ENCODE measurements around the gene FSTL5.
A peak's percentile ranks its signal among the peaks of the same experiment; 100 is the strongest.

DNA sequence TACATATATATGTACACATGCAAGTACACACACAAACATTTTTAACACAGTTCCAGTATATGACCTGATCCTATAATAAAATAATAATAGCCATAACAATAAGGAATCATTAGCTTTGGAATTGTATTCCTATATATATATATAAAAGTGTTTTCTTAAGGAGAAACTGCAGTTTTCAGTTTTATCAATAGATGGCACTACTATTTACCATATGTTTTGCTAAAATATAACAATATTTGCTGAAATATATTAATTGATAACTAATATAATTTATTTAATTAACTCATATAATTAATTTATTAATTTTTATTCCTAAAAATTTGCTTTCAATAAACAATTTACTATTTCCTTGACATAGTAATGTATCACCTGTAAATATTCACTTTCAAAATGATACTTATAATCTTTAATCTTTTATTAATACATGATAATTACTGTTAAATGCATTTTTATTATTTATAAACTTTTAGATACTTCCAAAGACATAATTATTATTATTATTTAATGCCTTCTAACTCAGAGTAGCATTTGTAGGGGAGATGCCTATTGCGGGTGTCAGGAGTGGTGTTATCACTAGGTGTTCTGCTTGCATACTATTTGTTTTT, 599.5 kb downstream of the FSTL5 start:
- TF ChIP-seq, protein P1, sequence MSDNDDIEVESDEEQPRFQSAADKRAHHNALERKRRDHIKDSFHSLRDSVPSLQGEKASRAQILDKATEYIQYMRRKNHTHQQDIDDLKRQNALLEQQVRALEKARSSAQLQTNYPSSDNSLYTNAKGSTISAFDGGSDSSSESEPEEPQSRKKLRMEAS (IDR thresholded peaks at IDR 0.05) = no peak
- TF ChIP-seq EP300 (IDR thresholded peaks at IDR 0.05; ENCODE audit: borderline replicate concordance) = no peak
- no peak for TF ChIP-seq CREB1 (IDR thresholded peaks at IDR 0.05; ENCODE audit: low read depth)
- TF ChIP-seq, protein P2, sequence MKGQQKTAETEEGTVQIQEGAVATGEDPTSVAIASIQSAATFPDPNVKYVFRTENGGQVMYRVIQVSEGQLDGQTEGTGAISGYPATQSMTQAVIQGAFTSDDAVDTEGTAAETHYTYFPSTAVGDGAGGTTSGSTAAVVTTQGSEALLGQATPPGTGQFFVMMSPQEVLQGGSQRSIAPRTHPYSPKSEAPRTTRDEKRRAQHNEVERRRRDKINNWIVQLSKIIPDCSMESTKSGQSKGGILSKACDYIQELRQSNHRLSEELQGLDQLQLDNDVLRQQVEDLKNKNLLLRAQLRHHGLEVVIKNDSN (IDR thresholded peaks at IDR 0.05) = no peak
- TF ChIP-seq, protein P3, sequence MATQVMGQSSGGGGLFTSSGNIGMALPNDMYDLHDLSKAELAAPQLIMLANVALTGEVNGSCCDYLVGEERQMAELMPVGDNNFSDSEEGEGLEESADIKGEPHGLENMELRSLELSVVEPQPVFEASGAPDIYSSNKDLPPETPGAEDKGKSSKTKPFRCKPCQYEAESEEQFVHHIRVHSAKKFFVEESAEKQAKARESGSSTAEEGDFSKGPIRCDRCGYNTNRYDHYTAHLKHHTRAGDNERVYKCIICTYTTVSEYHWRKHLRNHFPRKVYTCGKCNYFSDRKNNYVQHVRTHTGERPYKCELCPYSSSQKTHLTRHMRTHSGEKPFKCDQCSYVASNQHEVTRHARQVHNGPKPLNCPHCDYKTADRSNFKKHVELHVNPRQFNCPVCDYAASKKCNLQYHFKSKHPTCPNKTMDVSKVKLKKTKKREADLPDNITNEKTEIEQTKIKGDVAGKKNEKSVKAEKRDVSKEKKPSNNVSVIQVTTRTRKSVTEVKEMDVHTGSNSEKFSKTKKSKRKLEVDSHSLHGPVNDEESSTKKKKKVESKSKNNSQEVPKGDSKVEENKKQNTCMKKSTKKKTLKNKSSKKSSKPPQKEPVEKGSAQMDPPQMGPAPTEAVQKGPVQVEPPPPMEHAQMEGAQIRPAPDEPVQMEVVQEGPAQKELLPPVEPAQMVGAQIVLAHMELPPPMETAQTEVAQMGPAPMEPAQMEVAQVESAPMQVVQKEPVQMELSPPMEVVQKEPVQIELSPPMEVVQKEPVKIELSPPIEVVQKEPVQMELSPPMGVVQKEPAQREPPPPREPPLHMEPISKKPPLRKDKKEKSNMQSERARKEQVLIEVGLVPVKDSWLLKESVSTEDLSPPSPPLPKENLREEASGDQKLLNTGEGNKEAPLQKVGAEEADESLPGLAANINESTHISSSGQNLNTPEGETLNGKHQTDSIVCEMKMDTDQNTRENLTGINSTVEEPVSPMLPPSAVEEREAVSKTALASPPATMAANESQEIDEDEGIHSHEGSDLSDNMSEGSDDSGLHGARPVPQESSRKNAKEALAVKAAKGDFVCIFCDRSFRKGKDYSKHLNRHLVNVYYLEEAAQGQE (IDR thresholded peaks at IDR 0.05; ENCODE audit: low read depth) = no peak
- peak; percentile 14; the same call in 1 of the 2 replicates for TF ChIP-seq RAD21 (IDR thresholded peaks at IDR 0.05; ENCODE audit: low read depth)
- no peak for TF ChIP-seq TCF12 (IDR thresholded peaks at IDR 0.05; ENCODE audit: low read depth)
- no peak for TF ChIP-seq ZBTB7A (IDR thresholded peaks at IDR 0.05; ENCODE audit: low read depth)
- TF ChIP-seq TAF1 (IDR thresholded peaks at IDR 0.05; ENCODE audit: low read depth) = no peak
- TF ChIP-seq EGR1 (IDR thresholded peaks at IDR 0.05) = no peak
- TF ChIP-seq YY1 (IDR thresholded peaks at IDR 0.05; ENCODE audit: low read depth) = no peak
- TF ChIP-seq TEAD4 (IDR thresholded peaks at IDR 0.05) = no peak
- no peak for TF ChIP-seq CEBPB (IDR thresholded peaks at IDR 0.05)

Measured in Ishikawa (cell line).